ENCODE measurements around the gene TROAP. TPM values are rescaled to one million over a fixed set of nuclear protein-coding genes. Genes with fewer than 3 reads are reported as not detected.

TROAP gene
- total and polyA plus RNA-seq, 9 of the 15 experiments (the other 6 are each of a cell fraction or from before 2014, with no cell fraction given): 46.4 to 171 (median 59.8) TPM

DNA sequence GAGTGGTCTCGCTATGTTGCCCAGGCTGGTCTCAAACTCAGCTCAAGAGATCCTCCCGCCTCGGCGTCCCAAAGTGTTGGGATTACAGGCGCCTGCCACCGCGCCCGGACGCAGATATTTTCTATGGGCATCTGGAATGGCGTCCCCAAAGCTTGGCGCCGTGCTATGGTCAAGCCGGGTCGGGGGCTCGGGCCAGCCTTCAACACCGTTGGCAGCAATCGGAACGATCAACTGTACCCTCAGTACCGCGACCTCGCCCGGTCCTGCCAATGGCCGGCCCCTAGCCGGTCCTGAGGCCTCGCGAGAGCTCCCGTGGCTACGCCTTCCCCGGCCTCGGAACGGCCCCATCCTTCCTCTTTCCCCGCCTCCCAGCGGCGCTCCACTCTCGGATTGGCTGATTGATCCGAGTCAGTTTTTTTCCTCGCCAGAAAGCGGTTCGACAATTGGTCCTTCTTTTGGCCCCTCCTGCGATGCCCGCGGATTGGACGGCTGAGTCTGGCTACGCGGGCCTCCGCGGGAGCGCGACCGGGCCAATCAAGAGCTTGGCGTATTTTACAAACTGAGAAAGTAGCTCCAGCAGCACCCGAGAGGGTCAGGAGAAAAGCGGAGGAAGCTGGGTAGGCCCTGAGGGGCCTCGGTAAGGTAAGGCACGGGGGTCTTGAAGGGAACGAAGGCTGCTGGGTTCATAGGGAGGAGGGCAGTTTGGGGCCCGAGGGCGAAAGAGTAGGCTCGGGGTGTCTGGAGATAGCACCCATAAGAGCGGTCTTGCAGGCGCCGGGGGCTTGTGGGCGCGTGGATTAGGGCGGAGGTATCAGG is at the start of gene TROAP (continued):
- TF ChIP-seq SIX5 (IDR thresholded peaks at IDR 0.05; ENCODE audit: borderline replicate concordance in 1 of 2, insufficient read depth in 1 of 2, low read depth in 1 of 2, low read length in 2 of 2): no peak
- no peak for TF ChIP-seq EZH2 (IDR thresholded peaks at IDR 0.05; ENCODE audit: borderline replicate concordance, low read depth, low read length)
- TF ChIP-seq, protein P1, sequence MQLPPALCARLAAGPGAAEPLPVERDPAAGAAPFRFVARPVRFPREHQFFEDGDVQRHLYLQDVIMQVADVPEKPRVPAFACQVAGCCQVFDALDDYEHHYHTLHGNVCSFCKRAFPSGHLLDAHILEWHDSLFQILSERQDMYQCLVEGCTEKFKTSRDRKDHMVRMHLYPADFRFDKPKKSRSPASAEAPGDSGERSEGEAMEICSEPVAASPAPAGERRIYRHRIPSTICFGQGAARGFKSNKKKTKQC (CRISPR knock-in tag; IDR thresholded peaks at IDR 0.05): no peak; the same call in 1 of the 2 replicates
- no peak for TF ChIP-seq ZNF133 (CRISPR knock-in tag; IDR thresholded peaks at IDR 0.05)
- no peak for TF ChIP-seq TAF15 (IDR thresholded peaks at IDR 0.05; ENCODE audit: low read depth, low read length)
- TF ChIP-seq XRCC5 (IDR thresholded peaks at IDR 0.05; ENCODE audit: low read depth, low read length): no peak; the same call in 1 of the 2 replicates
- TF ChIP-seq, protein P2, sequence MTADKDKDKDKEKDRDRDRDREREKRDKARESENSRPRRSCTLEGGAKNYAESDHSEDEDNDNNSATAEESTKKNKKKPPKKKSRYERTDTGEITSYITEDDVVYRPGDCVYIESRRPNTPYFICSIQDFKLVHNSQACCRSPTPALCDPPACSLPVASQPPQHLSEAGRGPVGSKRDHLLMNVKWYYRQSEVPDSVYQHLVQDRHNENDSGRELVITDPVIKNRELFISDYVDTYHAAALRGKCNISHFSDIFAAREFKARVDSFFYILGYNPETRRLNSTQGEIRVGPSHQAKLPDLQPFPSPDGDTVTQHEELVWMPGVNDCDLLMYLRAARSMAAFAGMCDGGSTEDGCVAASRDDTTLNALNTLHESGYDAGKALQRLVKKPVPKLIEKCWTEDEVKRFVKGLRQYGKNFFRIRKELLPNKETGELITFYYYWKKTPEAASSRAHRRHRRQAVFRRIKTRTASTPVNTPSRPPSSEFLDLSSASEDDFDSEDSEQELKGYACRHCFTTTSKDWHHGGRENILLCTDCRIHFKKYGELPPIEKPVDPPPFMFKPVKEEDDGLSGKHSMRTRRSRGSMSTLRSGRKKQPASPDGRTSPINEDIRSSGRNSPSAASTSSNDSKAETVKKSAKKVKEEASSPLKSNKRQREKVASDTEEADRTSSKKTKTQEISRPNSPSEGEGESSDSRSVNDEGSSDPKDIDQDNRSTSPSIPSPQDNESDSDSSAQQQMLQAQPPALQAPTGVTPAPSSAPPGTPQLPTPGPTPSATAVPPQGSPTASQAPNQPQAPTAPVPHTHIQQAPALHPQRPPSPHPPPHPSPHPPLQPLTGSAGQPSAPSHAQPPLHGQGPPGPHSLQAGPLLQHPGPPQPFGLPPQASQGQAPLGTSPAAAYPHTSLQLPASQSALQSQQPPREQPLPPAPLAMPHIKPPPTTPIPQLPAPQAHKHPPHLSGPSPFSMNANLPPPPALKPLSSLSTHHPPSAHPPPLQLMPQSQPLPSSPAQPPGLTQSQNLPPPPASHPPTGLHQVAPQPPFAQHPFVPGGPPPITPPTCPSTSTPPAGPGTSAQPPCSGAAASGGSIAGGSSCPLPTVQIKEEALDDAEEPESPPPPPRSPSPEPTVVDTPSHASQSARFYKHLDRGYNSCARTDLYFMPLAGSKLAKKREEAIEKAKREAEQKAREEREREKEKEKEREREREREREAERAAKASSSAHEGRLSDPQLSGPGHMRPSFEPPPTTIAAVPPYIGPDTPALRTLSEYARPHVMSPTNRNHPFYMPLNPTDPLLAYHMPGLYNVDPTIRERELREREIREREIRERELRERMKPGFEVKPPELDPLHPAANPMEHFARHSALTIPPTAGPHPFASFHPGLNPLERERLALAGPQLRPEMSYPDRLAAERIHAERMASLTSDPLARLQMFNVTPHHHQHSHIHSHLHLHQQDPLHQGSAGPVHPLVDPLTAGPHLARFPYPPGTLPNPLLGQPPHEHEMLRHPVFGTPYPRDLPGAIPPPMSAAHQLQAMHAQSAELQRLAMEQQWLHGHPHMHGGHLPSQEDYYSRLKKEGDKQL (CRISPR knock-in tag; IDR thresholded peaks at IDR 0.05; ENCODE audit: borderline replicate concordance): no peak
- TF ChIP-seq, protein P3, sequence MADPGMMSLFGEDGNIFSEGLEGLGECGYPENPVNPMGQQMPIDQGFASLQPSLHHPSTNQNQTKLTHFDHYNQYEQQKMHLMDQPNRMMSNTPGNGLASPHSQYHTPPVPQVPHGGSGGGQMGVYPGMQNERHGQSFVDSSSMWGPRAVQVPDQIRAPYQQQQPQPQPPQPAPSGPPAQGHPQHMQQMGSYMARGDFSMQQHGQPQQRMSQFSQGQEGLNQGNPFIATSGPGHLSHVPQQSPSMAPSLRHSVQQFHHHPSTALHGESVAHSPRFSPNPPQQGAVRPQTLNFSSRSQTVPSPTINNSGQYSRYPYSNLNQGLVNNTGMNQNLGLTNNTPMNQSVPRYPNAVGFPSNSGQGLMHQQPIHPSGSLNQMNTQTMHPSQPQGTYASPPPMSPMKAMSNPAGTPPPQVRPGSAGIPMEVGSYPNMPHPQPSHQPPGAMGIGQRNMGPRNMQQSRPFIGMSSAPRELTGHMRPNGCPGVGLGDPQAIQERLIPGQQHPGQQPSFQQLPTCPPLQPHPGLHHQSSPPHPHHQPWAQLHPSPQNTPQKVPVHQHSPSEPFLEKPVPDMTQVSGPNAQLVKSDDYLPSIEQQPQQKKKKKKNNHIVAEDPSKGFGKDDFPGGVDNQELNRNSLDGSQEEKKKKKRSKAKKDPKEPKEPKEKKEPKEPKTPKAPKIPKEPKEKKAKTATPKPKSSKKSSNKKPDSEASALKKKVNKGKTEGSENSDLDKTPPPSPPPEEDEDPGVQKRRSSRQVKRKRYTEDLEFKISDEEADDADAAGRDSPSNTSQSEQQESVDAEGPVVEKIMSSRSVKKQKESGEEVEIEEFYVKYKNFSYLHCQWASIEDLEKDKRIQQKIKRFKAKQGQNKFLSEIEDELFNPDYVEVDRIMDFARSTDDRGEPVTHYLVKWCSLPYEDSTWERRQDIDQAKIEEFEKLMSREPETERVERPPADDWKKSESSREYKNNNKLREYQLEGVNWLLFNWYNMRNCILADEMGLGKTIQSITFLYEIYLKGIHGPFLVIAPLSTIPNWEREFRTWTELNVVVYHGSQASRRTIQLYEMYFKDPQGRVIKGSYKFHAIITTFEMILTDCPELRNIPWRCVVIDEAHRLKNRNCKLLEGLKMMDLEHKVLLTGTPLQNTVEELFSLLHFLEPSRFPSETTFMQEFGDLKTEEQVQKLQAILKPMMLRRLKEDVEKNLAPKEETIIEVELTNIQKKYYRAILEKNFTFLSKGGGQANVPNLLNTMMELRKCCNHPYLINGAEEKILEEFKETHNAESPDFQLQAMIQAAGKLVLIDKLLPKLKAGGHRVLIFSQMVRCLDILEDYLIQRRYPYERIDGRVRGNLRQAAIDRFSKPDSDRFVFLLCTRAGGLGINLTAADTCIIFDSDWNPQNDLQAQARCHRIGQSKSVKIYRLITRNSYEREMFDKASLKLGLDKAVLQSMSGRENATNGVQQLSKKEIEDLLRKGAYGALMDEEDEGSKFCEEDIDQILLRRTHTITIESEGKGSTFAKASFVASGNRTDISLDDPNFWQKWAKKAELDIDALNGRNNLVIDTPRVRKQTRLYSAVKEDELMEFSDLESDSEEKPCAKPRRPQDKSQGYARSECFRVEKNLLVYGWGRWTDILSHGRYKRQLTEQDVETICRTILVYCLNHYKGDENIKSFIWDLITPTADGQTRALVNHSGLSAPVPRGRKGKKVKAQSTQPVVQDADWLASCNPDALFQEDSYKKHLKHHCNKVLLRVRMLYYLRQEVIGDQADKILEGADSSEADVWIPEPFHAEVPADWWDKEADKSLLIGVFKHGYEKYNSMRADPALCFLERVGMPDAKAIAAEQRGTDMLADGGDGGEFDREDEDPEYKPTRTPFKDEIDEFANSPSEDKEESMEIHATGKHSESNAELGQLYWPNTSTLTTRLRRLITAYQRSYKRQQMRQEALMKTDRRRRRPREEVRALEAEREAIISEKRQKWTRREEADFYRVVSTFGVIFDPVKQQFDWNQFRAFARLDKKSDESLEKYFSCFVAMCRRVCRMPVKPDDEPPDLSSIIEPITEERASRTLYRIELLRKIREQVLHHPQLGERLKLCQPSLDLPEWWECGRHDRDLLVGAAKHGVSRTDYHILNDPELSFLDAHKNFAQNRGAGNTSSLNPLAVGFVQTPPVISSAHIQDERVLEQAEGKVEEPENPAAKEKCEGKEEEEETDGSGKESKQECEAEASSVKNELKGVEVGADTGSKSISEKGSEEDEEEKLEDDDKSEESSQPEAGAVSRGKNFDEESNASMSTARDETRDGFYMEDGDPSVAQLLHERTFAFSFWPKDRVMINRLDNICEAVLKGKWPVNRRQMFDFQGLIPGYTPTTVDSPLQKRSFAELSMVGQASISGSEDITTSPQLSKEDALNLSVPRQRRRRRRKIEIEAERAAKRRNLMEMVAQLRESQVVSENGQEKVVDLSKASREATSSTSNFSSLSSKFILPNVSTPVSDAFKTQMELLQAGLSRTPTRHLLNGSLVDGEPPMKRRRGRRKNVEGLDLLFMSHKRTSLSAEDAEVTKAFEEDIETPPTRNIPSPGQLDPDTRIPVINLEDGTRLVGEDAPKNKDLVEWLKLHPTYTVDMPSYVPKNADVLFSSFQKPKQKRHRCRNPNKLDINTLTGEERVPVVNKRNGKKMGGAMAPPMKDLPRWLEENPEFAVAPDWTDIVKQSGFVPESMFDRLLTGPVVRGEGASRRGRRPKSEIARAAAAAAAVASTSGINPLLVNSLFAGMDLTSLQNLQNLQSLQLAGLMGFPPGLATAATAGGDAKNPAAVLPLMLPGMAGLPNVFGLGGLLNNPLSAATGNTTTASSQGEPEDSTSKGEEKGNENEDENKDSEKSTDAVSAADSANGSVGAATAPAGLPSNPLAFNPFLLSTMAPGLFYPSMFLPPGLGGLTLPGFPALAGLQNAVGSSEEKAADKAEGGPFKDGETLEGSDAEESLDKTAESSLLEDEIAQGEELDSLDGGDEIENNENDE (IDR thresholded peaks at IDR 0.05; ENCODE audit: low read depth, low read length): no peak

All from K562 (cell line).